WTC11 (cell line): Measurements from ENCODE around the gene IRX2. TPM values are rescaled to one million over a fixed set of nuclear protein-coding genes. Genes with fewer than 3 reads are reported as not detected.

ENCODE experiments used
- ATAC-seq: fragments of 200-7000 bp; cut with Tn5 transposase; 2 replicates; pipeline ENCODE4 v1.10.0; 2021; ENCODE audit warnings: mild to moderate bottlenecking, moderate library complexity
- CTCF ChIA-PET: fragments of 300-600 bp; sonication (Branson Sonifier 250); formaldehyde crosslinking; loops from one replicate; lab custom pipeline; 2021; ENCODE audit warnings: antibody characterized with exemption; lab: Charles Lee
- POLR2A ChIA-PET: fragments of 350-600 bp; sonication (Branson Sonifier 250); formaldehyde crosslinking; loops from one replicate; lab custom pipeline; 2021; ENCODE audit warnings: antibody characterized with exemption; lab: Charles Lee
- DNase-seq: peaks from one replicate; pipeline ENCODE4 v3.0.0; 2021; ENCODE audit warnings: low spot score
- H3K27ac Mint-ChIP-seq: 2 replicates; pipeline ENCODE4 v1.8.0; 2021; ENCODE audit warnings: mixed read lengths
- H3K27me3 Mint-ChIP-seq: 2 replicates; pipeline ENCODE4 v1.8.0; 2021; ENCODE audit warnings: low read depth, mild to moderate bottlenecking, moderate library complexity, mixed read lengths
- H3K36me3 Mint-ChIP-seq: 2 replicates; pipeline ENCODE4 v1.8.0; 2021; ENCODE audit warnings: mixed read lengths
- H3K4me1 Mint-ChIP-seq: 2 replicates; pipeline ENCODE4 v1.8.0; 2022; ENCODE audit warnings: mixed read lengths
- H3K4me3 Mint-ChIP-seq: 2 replicates; pipeline ENCODE4 v1.8.0; 2021; ENCODE audit warnings: mild to moderate bottlenecking, moderate library complexity, mixed read lengths
- H3K9me3 Mint-ChIP-seq: 2 replicates; pipeline ENCODE4 v1.8.0; 2021; ENCODE audit warnings: mixed read lengths
- AFF4 ChIP-seq: sonication (generic); formaldehyde crosslinking; IDR thresholded peaks from 2 replicates; pipeline ENCODE4 v1.8.1; 2023; ENCODE audit warnings: mild to moderate bottlenecking, missing genetic modification reagents, borderline replicate concordance
- CBFB ChIP-seq: sonication (generic); formaldehyde crosslinking; IDR thresholded peaks from 2 replicates; pipeline ENCODE4 v1.8.1; 2022; ENCODE audit warnings: mild to moderate bottlenecking, low read depth, missing genetic modification reagents
- CREM ChIP-seq: sonication (generic); formaldehyde crosslinking; IDR thresholded peaks from 2 replicates; pipeline ENCODE4 v1.8.1; 2022; ENCODE audit warnings: mild to moderate bottlenecking, missing genetic modification reagents, moderate library complexity
- FOXJ3 ChIP-seq: sonication (generic); formaldehyde crosslinking; IDR thresholded peaks from 2 replicates; pipeline ENCODE4 v1.9.0; 2021; ENCODE audit warnings: missing genetic modification reagents, mild to moderate bottlenecking, borderline replicate concordance
- FOXP1 ChIP-seq: sonication (generic); formaldehyde crosslinking; IDR thresholded peaks from 2 replicates; pipeline ENCODE4 v1.8.0; 2022; ENCODE audit warnings: missing genetic modification reagents, mild to moderate bottlenecking, moderate library complexity, borderline replicate concordance
- JAZF1 ChIP-seq: fragments of 250-450 bp; sonication (Bioruptor Pico); IDR thresholded peaks from 2 replicates; pipeline ENCODE4 v1.9.0; 2021; ENCODE audit warnings: moderate library complexity, mild to moderate bottlenecking, inconsistent platforms
- KAT7 ChIP-seq: sonication (generic); formaldehyde crosslinking; IDR thresholded peaks from 2 replicates; pipeline ENCODE4 v1.8.1; 2023; ENCODE audit warnings: missing genetic modification reagents, mild to moderate bottlenecking, borderline replicate concordance
- MXD4 ChIP-seq: fragments of 250-450 bp; sonication (Bioruptor Pico); IDR thresholded peaks from 2 replicates; pipeline ENCODE4 v1.8.0; 2021; ENCODE audit warnings: mild to moderate bottlenecking, moderate library complexity, borderline replicate concordance
- OVOL2 ChIP-seq: fragments of 250-450 bp; sonication (Bioruptor Pico); IDR thresholded peaks from 2 replicates; pipeline ENCODE4 v1.9.0; 2021; ENCODE audit warnings: mild to moderate bottlenecking, borderline replicate concordance
- RELA ChIP-seq: sonication (generic); formaldehyde crosslinking; IDR thresholded peaks from 2 replicates; pipeline ENCODE4 v1.8.1; 2022; ENCODE audit warnings: missing genetic modification reagents, mild to moderate bottlenecking, borderline replicate concordance
- SP1 ChIP-seq: sonication (generic); formaldehyde crosslinking; conservative IDR thresholded peaks from 2 replicates; pipeline ENCODE4 v1.8.1; 2022; ENCODE audit warnings: missing genetic modification reagents
- ZNF396 ChIP-seq: fragments of 250-450 bp; sonication (Bioruptor Pico); IDR thresholded peaks from 2 replicates; pipeline ENCODE4 v1.8.0; 2021; ENCODE audit warnings: mild to moderate bottlenecking, moderate library complexity, borderline replicate concordance
- ZNF532 ChIP-seq: fragments of 250-450 bp; sonication (Bioruptor Pico); IDR thresholded peaks from 2 replicates; pipeline ENCODE4 v1.9.0; 2021; ENCODE audit warnings: mild to moderate bottlenecking, borderline replicate concordance
- total RNA-seq: library from RNA; stranded (reverse); gene quantifications from 3 replicates; pipeline ENCODE4 v1.2.3, GENCODE V29; 2021
- TF ChIP-seq, protein P1 (sequence below): sonication (generic); formaldehyde crosslinking; IDR thresholded peaks from 2 replicates; pipeline ENCODE4 v1.8.1; 2023; ENCODE audit warnings: mild to moderate bottlenecking, moderate library complexity, missing genetic modification reagents
- TF ChIP-seq, protein P2 (sequence below): sonication (generic); formaldehyde crosslinking; IDR thresholded peaks from 2 replicates; pipeline ENCODE4 v1.8.1; 2023; ENCODE audit warnings: mild to moderate bottlenecking, missing genetic modification reagents, moderate library complexity

Gene IRX2
- total RNA-seq, 1 experiment from 2014 or later = 63.2 TPM

GRCh38 chr5:2703041-2703440 lies 48.4 kb downstream of the IRX2 start:
- Mint-ChIP-seq H3K27me3 (no peaks in the 10 kb centered on the region), H3K27ac (no peak overlapping the region), H3K4me3 (no peak overlapping the region), H3K36me3 (no peaks in the 10 kb centered on the region), H3K4me1 (peaks cover 12% of the 10 kb centered on the region), H3K9me3 (peaks cover 5% of the 10 kb centered on the region; the same call in 1 of the 2 replicates)
- no peak for DNase-seq
- ChIA-PET POLR2A (no interaction called here), CTCF (interaction anchor here (1.0 kb wide), 1 partner anchor 102 kb away, joined by 3 read pairs; no protein-coding TSS in a partner anchor)
- no peak for TF ChIP-seq AFF4
- no peak for TF ChIP-seq SP1 (CRISPR knock-in tag)
- no peak for TF ChIP-seq ZNF532 (CRISPR knock-in tag)
- TF ChIP-seq FOXJ3 (CRISPR knock-in tag) = no peak
- no peak for TF ChIP-seq CBFB (CRISPR knock-in tag)
- no peak for TF ChIP-seq RELA (CRISPR knock-in tag)
- TF ChIP-seq MXD4 (CRISPR knock-in tag) = no peak
- no peak for TF ChIP-seq JAZF1 (CRISPR knock-in tag)
- no peak for TF ChIP-seq ZNF396 (CRISPR knock-in tag)
- no peak for TF ChIP-seq FOXP1 (CRISPR knock-in tag)
- no peak for TF ChIP-seq CREM
- TF ChIP-seq, protein P1, sequence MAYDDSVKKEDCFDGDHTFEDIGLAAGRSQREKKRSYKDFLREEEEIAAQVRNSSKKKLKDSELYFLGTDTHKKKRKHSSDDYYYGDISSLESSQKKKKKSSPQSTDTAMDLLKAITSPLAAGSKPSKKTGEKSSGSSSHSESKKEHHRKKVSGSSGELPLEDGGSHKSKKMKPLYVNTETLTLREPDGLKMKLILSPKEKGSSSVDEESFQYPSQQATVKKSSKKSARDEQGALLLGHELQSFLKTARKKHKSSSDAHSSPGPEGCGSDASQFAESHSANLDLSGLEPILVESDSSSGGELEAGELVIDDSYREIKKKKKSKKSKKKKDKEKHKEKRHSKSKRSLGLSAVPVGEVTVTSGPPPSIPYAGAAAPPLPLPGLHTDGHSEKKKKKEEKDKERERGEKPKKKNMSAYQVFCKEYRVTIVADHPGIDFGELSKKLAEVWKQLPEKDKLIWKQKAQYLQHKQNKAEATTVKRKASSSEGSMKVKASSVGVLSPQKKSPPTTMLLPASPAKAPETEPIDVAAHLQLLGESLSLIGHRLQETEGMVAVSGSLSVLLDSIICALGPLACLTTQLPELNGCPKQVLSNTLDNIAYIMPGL = no peak
- ATAC-seq = no peak

- ATAC-seq = no peak
- ChIA-PET CTCF (interaction anchor here (0.6 to 1.5 kb wide), 5 partner anchors 9 to 410 kb away, joined by 3 to 15 read pairs (median 4); no protein-coding TSS in a partner anchor), POLR2A (no interaction called here)
- H3K4me1 Mint-ChIP-seq = peaks cover 12% of the 10 kb centered on the region
- peaks cover 5% of the 10 kb centered on the region; the same call in 1 of the 2 replicates for H3K9me3 Mint-ChIP-seq
- no peak overlapping the region for H3K4me3 Mint-ChIP-seq
- H3K27me3 Mint-ChIP-seq = no peaks in the 10 kb centered on the region
- no peaks in the 10 kb centered on the region for H3K36me3 Mint-ChIP-seq
- DNase-seq = no peak
- H3K27ac Mint-ChIP-seq = no peak overlapping the region
- TF ChIP-seq OVOL2 (no peak), SP1 (CRISPR knock-in tag) (no peak), ZNF532 (CRISPR knock-in tag) (no peak), KAT7 (CRISPR knock-in tag) (no peak)
- TF ChIP-seq, protein P1 = no peak
- TF ChIP-seq, protein P2, sequence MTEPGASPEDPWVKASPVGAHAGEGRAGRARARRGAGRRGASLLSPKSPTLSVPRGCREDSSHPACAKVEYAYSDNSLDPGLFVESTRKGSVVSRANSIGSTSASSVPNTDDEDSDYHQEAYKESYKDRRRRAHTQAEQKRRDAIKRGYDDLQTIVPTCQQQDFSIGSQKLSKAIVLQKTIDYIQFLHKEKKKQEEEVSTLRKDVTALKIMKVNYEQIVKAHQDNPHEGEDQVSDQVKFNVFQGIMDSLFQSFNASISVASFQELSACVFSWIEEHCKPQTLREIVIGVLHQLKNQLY (CRISPR knock-in tag) = no peak
Observed at GRCh38 chr5:2702096-2702879, 49.2 kb downstream of the IRX2 start.
